LNCaP clone FGC (cell line): ENCODE results near the gene PTPN21.
A peak's percentile ranks its signal among the peaks of the same experiment; 100 is the strongest.

Experiments used
- DNase-seq: peaks from one replicate; pipeline ENCODE4 v3.0.0-alpha.2; 2011; ENCODE audit warnings: low read depth
- H3K4me3 ChIP-seq: 2 replicates; pipeline ENCODE4 v1.5.1; 2011; ENCODE audit warnings: mild to moderate bottlenecking, low read depth, low read length, control low read depth
- CTCF ChIP-seq: IDR thresholded peaks from 2 replicates; pipeline ENCODE4 v1.5.1; 2012; ENCODE audit warnings: mild to moderate bottlenecking; ENCODE audit not compliant: control insufficient read depth, insufficient read depth; ENCODE audit errors: extremely low read depth

Gene PTPN21

GRCh38 chr14:88546621-88547385 lies 8.0 kb downstream of the PTPN21 start:
- no peak overlapping the region for H3K4me3 ChIP-seq
- no peak for DNase-seq
- no peak for TF ChIP-seq CTCF

- no peak for TF ChIP-seq CTCF
- no peak for DNase-seq
- H3K4me3 ChIP-seq = no peak overlapping the region
Measured at GRCh38 chr14:88545256-88545655, 9.6 kb downstream of the PTPN21 start.

GRCh38 chr14:88542857-88543795 lies 11.7 kb downstream of the PTPN21 start:
- DNase-seq = peak; percentile 77
- no peak overlapping the region for H3K4me3 ChIP-seq
- TF ChIP-seq CTCF = no peak

GRCh38 chr14:88541324-88541723 lies 13.5 kb downstream of the PTPN21 start:
- no peak for TF ChIP-seq CTCF
- H3K4me3 ChIP-seq = no peak overlapping the region
- DNase-seq = no peak

GRCh38 chr14:88535813-88536212 lies 19.0 kb downstream of the PTPN21 start:
- TF ChIP-seq CTCF = no peak
- no peak overlapping the region for H3K4me3 ChIP-seq
- DNase-seq = no peak

GRCh38 chr14:88535149-88535548 lies 19.7 kb downstream of the PTPN21 start:
- TF ChIP-seq CTCF = no peak
- H3K4me3 ChIP-seq = no peak overlapping the region
- no peak for DNase-seq
